Right renal pelvis (tissue), 4 donors: ENCODE data around the gene IQGAP3. TPM values are rescaled to one million over a fixed set of nuclear protein-coding genes. Genes with fewer than 3 reads are reported as not detected.
A peak's percentile ranks its signal among the peaks of the same experiment; 100 is the strongest.
"Not testable (repeated sequence)": the region's sequence is repeated elsewhere in the genome, so short reads cannot be mapped to it uniquely, and the experiment has no call there.

Experiments
- DNase-seq, 4 donors: peaks; one replicate each; pipeline ENCODE4 v3.0.0-alpha.2; 2013; ENCODE audit warnings: low read depth in 4 of 4, low spot score in 3 of 4, missing footprints in 1 of 4
- polyA plus RNA-seq, 4 donors: library from polyadenylated mRNA; unstranded; fragments of 120-200 nt; gene quantifications; one replicate each; pipeline ENCODE4 v1.2.1, GENCODE V29; 2013; ENCODE audit not compliant: insufficient read length in 4 of 4

IQGAP3 gene
- polyA plus RNA-seq, 4 donors, result 11.2 to 13.2 (median 12.3) TPM

- no peak for DNase-seq
Measured at GRCh38 chr1:156596426-156596825, 24.1 kb upstream of the IQGAP3 start.

DNA sequence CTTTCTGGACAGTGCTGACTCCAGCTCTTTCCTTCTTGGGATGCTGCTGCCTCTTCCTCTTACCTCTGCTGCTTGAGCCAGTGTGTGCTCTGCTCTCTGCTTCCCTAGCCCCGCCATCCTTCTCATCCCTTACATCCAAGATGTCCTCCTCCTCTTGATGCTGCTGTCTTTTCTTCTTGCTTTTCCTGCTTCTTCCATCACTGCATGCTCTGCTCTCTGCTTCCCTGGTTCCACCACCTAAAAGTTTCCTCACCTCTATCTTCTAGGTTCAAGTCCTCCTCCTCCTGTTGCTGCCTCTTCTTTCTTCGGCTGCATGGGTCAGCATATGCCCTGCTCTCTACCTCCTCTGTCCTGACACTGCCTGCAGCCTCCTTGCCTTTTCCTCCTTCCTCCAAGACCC lies 22.7 kb upstream of the IQGAP3 start:
- no peak for DNase-seq

DNA sequence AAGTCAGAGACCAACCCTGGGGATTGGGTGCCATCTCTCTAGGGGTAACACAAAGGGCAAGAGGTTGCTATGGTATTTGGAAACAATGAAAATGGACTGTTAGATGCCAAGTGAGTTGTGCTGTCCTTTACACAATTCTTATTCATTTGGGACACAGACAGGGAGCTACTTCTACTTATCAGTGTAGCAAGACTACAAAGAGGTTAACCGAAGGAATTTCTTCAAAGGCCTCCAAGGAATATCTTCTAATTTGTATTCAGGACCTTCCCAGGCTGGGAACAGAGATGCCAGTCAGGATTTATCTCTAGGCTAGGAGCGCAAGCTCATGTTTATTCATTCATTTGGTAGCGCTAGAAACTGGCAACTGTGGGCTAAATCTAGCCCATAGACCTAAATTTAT lies 21.8 kb upstream of the IQGAP3 start:
- DNase-seq, result no peak

DNA sequence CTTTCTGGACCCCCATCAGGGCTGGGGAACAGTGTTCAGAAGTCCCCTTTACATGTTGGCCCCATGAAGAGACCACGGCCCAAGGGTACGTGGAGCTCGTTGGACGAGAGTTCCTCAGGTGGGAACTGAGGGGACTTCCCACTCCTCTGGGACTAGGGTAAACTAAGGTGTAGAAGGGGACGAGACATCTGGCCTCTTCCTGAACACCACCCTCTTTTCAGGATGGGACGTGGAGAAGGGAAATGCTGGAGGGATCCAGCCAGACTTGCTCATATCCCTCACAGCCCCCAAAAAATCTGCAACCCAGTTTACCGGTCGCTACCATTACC lies 21.3 kb upstream of the IQGAP3 start:
- DNase-seq, result no peak

DNA sequence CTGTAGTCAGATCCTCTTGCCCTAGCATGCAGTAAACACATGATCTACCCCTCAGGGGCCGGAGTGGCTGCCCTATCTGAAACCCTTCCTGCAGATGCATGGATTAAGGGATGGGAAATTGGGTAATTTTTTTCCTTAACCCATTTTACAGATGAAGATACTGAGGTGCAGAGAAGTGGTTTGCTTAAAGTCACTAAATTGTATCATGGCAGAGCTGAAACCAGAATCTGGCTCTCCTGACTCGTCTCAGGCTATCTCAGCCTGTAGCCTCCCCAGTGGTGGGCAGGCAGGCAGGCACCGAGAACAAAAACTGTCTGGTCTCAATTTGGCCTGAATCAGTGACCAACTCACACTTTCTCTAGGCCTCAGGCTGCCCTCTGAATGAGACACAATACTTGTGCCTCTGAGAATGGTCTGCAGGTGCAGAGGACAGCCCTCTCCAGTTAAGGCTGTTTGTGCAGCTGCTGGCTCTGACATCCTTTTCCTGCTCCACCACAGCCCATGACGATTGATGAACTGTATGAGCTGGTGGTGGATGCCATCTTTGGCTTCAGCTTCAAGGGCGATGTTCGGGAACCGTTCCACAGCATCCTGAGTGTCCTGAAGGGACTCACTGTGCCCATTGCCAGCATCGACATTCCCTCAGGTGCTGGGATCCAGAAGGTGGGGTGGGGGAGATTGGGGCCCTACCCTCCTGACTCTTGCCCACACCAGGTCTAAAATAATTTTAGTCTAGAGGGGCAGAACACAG lies 20.7 kb upstream of the IQGAP3 start:
- DNase-seq, result no peak

- DNase-seq, result no peak
Measured at GRCh38 chr1:156592158-156592909, 20.0 kb upstream of the IQGAP3 start.

- no peak for DNase-seq
Measured at GRCh38 chr1:156591432-156592157, 19.2 kb upstream of the IQGAP3 start, which contains the start of gene NAXE. TSS of gene NAXE (plus strand) at chr1:156591776. CDS start at chr1:156591805, 29 bp downstream.

DNA sequence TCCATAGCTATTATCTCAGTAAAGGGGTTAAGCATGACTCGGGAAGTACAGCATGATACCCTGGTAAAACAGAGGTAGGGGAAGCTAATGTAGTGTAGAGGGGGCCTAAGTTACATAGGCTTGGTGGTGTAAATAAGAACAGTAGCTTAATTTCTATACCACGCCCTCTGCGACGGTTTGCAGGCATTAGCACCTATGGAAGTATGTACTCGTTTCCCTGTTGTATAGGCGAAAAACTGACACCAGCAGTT lies 18.7 kb upstream of the IQGAP3 start:
- no peak for DNase-seq

DNA sequence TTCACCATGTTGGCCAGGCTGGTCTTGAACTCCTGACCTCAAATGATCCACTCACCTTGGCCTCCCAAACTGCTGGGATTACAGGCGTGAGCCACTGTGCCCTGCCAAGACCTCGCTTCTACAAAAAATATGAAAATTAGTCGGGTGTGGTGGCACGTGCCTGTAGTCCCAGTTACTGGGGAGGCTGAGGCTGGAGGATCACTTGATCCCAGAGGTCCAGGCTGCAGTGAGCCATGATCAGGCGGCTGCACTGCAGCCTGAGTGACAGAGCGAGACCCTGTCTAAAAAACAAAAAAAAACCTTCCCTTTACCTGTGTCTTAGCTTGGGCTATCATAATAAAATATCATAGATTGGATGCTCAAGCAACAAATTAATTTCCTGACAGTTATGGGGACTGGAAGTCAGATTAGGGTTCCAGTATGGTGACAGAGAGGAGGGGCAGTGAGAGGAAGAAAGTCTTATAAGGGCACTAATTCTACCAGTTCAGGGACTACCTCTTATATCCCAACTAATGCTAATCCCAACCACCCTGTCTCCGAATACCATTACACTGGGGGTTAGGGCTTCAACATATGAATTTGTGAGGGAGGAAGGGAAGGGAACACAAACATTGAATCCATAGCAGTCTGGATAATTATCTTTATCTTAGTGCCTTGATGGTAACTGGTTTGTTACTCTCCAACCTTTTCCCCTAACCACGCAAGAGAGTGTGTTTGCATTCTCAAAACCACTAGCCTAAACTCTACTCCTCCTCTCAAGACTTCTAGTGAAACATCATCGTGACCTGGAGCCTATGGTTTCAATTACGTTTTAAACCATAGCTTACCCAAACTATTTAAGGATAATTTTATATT lies 18.2 kb upstream of the IQGAP3 start:
- DNase-seq, result no peak

GRCh38 chr1:156589546-156589945 lies 17.2 kb upstream of the IQGAP3 start:
- no peak for DNase-seq

- DNase-seq, result not testable (repeated sequence)
Measured at GRCh38 chr1:156587927-156588326, 15.6 kb upstream of the IQGAP3 start.

DNA sequence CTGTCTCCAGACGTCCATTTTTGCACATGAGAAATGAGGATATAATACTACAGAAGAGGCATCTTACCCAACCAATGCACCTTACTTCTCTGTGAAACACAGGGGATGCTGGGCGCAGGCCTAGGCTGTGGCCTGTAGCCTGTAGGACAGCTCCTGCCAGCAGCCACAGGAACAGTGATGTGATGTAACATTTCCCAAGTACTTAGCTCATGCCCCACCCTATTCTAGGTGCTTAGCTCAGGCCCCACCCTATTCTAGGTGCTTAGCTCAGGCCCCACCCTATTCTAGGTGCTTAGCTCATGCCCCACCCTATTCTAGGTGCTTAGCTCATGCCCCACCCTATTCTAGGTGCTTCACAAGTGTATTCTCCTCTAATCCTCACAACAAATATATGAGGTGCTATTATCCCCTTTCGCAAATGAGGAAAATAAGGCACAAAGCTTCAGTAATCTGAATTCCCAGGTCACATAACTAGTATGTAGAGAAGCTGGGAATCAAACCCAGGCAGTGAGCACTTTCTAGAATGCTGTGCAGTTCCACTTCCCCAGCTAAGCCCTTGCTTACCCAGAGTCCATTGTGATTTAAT lies 14.6 kb upstream of the IQGAP3 start:
- DNase-seq, result no peak

DNA sequence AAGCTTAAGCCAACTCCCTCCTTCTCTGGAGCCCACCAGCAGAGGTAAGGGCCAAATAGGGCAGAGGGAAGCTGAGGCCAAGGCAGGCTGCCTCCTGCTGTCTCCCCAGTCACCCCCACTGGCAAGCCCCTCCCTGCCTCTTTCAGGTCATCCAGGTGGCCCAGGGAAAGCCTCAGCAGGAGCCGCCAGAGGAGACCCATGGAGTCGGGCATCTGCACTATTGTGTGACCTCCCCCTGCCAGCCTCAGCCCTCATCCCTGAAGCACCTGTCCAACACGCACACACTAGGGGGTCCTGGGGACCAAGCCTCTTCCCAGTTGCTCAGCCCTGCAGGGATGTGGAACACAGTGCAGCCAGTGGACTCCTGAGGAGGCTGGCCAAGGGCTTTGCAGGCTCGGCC lies 14.0 kb upstream of the IQGAP3 start:
- DNase-seq, result no peak

- no peak for DNase-seq
Measured at GRCh38 chr1:156584813-156585212, 12.4 kb upstream of the IQGAP3 start.

DNA sequence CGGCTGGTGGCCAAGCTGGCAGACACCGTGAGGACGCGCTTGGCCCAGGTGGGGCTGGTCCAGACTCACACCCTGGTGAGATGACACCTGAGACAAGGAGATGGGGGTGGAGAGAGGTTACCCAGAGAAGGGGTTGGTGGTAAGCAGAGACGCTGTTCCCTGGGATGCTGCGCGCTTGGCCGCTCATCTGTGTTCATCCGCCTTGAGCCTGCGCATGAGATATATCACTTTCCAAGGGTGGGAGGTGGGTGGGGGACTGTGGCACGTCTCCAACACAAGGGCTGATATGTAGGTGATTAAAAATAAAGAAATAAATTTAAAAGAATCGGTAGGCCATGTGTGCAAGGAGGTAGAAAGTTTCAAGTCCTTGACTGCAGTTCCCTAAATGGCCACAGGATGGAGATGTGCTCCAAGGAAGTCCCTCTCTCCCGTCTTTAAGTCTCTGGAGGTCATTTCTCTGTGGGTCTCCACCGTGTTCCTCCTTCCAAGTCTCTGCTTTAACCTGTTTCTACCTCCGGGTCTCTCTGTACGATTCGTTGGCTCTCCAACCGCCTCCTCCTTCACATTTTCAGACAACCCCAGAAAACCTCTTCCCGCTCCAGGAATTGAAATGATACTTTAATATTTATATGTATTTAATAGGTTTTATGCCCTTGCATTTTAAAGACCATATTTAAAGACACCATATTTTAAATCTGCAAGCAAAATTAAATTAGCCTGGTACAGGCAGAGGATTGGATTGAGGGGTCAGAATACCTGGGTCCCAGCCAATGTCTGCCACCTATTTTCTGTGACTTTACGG lies 11.7 kb upstream of the IQGAP3 start:
- peak in 2 of 4 donors; percentile 75 to 80 for DNase-seq

- no peak for DNase-seq
Measured at GRCh38 chr1:156582388-156583017, 10.1 kb upstream of the IQGAP3 start.

DNA sequence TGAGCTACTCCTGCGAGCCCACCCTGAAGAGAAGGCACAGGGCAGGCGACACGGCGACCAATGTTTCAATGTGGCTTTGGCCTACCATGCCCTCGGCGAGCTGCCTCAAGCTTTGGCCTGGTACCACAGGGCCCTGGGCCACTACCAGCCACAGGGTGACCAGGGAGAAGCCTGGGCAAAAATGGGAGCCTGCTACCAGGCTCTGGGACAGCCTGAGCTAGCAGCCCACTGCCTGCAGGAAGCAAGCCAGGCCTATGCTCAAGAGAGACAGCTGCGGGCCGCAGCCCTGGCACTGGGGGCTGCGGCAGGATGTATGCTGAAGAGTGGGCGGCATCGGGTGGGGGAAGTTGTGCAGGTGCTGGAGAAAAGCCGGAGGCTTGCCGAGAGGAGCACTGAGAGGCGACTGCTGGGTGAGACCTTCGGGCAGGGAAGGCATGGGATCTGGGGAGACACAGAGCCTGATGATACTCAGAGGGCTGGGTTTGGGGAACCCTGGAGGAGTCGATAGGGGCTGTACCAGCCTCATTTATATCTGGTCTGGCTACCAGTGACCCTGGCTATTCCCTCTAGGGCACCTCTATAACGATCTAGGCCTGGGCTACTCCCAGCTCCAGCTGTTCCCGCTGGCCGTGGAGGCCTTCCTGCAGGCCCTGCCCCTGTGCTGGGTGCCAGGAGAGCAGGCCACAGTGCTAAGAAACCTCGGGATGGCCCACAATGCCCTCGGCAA lies 9.5 kb upstream of the IQGAP3 start:
- DNase-seq, result no peak

DNA sequence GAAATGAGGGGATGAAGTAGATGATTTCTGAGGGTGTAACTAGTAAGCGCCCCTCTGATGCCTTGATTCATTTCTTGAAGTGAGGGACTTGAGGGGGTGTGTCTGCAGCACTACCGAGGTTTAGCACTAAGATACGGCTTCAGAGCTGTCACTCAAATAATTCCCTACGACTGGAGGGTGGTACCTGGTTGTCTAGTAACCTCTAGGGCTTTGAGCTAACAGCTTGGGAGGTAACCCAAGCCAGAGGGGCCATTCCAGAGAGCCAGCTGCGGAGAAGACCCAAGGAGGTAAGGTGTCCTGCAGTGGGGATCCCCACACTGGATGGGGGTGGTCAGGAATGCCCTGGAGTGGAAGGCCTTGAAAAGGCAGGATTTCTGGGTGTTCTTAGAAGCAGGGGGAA lies 7.1 kb upstream of the IQGAP3 start, which contains the start of gene TTC24:
TTC24 (plus strand) TSS at position 252 of the 400 bp plus-strand sequence. CDS start 1,642 bp downstream, outside the sequence.
- DNase-seq, result no peak
